HG02623 (cell line): Measurements from ENCODE around the gene LDHB.
A peak's percentile ranks its signal among the peaks of the same experiment; 100 is the strongest.
"Not testable (repeated sequence)": the region's sequence is repeated elsewhere in the genome, so short reads cannot be mapped to it uniquely, and the experiment has no call there.

ENCODE experiments used
- ATAC-seq: cut with Tn5 transposase; IDR thresholded peaks from one replicate; pipeline ENCODE4 v1.9.1; 2021; ENCODE audit warnings: moderate library complexity; ENCODE audit not compliant: unreplicated experiment

LDHB gene

GRCh38 chr12:21662122-21662792 is 4.6 kb upstream of the LDHB start:
- no peak for ATAC-seq

- not testable (repeated sequence) for ATAC-seq
These were observed 3.9 kb upstream of the LDHB start for GRCh38 chr12:21661396-21662093.

GRCh38 chr12:21659383-21659782 is 1.7 kb upstream of the LDHB start:
- ATAC-seq = no peak

GRCh38 chr12:21656905-21657325 is 727 bp downstream of the LDHB start:
- peak; percentile 23 for ATAC-seq

- ATAC-seq = no peak
These were observed 2.1 kb downstream of the LDHB start for GRCh38 chr12:21655591-21655990.

GRCh38 chr12:21651821-21652220 is 5.8 kb downstream of the LDHB start:
- no peak for ATAC-seq

GRCh38 chr12:21650997-21651396 is 6.6 kb downstream of the LDHB start:
- ATAC-seq = no peak

GRCh38 chr12:21649034-21649433 is 8.6 kb downstream of the LDHB start:
- no peak for ATAC-seq

- no peak for ATAC-seq
These were observed 9.3 kb downstream of the LDHB start for GRCh38 chr12:21648378-21648777.

GRCh38 chr12:21647179-21647578 is 10.5 kb downstream of the LDHB start:
- ATAC-seq = no peak

- not testable (repeated sequence) for ATAC-seq
These were observed 12.6 kb downstream of the LDHB start for GRCh38 chr12:21645041-21645500.

- no peak for ATAC-seq
These were observed 13.1 kb downstream of the LDHB start for GRCh38 chr12:21644516-21644915.

GRCh38 chr12:21643758-21644157 is 13.9 kb downstream of the LDHB start:
- no peak for ATAC-seq

GRCh38 chr12:21642707-21643389 is 14.8 kb downstream of the LDHB start:
- peak; percentile 51 for ATAC-seq

GRCh38 chr12:21638054-21638891 is 19.4 kb downstream of the LDHB start:
- ATAC-seq = no peak

- no peak for ATAC-seq
These were observed 23.4 kb downstream of the LDHB start for GRCh38 chr12:21634245-21634644.

GRCh38 chr12:21631367-21631766 is 26.3 kb downstream of the LDHB start:
- no peak for ATAC-seq

- no peak for ATAC-seq
These were observed 29.7 kb downstream of the LDHB start for GRCh38 chr12:21627924-21628323.

- ATAC-seq = no peak
These were observed 39.1 kb downstream of the LDHB start for GRCh38 chr12:21618566-21618965.

- no peak for ATAC-seq
These were observed 40.6 kb downstream of the LDHB start for GRCh38 chr12:21617030-21617429.

GRCh38 chr12:21615431-21615830 is 42.2 kb downstream of the LDHB start:
- ATAC-seq = no peak
